BJ (cell line): Measurements from ENCODE around the gene NLRP3. TPM values are rescaled to one million over a fixed set of nuclear protein-coding genes. Genes with fewer than 3 reads are reported as not detected.
"Not testable (repeated sequence)": the region's sequence is repeated elsewhere in the genome, so short reads cannot be mapped to it uniquely, and the experiment has no call there.

Experiments used
- CTCF ChIA-PET: fragments of 350-600 bp; formaldehyde crosslinking; extraction: SDS; loops from one replicate; lab custom pipeline; 2021; ENCODE audit warnings: antibody characterized with exemption, inconsistent platforms; lab: Yijun Ruan, JAX
- POLR2A ChIA-PET: fragments of 300-600 bp; sonication (Branson Sonifier 250); formaldehyde crosslinking; extraction: SDS; loops from one replicate; lab custom pipeline; 2021; ENCODE audit warnings: antibody characterized with exemption; lab: Charles Lee
- DNase-seq: peaks from one replicate; pipeline ENCODE4 v3.0.0-alpha.2; 2011; ENCODE audit warnings: low read depth
- H3K27me3 ChIP-seq: 2 replicates; pipeline ENCODE4 v1.6.0; 2011; ENCODE audit warnings: low read length; ENCODE audit not compliant: control insufficient read depth, insufficient read depth
- H3K36me3 ChIP-seq: 2 replicates; pipeline ENCODE4 v1.5.1; 2011; ENCODE audit warnings: low read length; ENCODE audit not compliant: control insufficient read depth, insufficient read depth
- H3K4me3 ChIP-seq: 2 replicates; pipeline ENCODE4 v1.5.1; 2011; ENCODE audit warnings: low read depth, mild to moderate bottlenecking, control low read depth, low read length
- polyA minus RNA-seq: library from RNA; depleted of rRNA, polyadenylated mRNA; stranded (reverse); fragments of >200 nt; gene quantifications from 2 replicates; pipeline ENCODE4 v1.2.3, GENCODE V29; 2011; rRNA and poly(A)+ RNA removed
- polyA plus RNA-seq: library from polyadenylated mRNA; depleted of rRNA; stranded (reverse); fragments of >200 nt; gene quantifications from 2 replicates; pipeline ENCODE4 v1.2.3, GENCODE V29; 2011; rRNA removed
- TF ChIP-seq, protein P1 (sequence below): IDR thresholded peaks from 2 replicates; pipeline ENCODE4 v1.5.1; 2011; ENCODE audit warnings: low read depth, mild to moderate bottlenecking, control low read depth, inconsistent platforms, low read length, moderate library complexity; ENCODE audit not compliant: insufficient read depth

Gene NLRP3
- polyA plus RNA-seq (0.02 TPM in 1 of 2 replicates, not detected in the other), polyA minus RNA-seq (0.05 TPM in 1 of 2 replicates, not detected in the other)

DNA sequence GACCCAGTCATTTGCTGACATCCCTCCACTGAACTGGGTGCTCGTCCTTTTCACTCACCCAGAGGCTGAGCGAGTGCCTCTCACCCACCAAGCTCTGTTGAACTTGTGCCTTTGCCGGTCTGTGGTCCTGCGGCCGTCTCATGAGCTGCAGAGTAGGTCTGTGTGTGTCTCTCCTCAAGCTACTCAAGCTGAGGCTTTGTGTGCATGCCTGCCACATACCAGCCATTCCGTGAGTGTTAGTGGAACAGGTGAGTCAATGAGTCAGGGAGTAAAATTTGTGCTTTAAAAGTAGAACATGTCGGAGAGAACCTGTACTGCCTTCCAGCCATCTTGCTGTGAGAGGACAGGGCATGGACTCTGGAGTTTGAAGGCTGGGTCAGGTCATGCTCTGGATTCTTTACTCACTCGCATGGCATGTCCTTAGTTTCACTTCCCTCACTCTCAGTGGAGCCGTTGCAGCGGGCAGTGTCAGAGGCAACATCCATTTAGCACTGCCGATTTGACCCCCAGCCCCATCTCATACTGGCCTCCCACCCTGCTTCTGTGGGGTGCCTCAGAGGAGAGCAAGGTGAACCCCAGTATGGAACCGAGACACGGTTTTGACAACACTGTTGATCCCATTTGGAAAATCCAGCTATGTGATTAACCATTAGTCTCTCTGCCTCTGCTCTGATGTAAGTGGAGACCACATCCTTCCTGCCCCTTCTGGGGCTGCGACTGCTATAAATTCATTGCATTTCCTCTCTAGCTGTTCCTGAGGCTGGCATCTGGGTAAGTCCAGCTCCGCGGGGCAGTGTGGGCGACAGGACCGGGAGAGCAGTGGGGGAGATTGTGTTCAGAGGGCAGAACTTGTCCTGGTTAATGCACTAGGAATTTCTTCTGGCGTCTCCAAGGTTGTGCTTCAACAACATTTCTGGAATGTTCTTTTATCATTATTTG, at the start of gene NLRP3:
Gene NLRP3, plus strand, starts transcription at position 751 of the 939 bp plus-strand sequence. CDS start 2,628 bp downstream, outside the sequence.
- ChIA-PET CTCF (interaction anchor here (0.8 to 1.7 kb wide), 2 partner anchors 43 to 147 kb away, joined by 3 read pairs; no protein-coding TSS in a partner anchor), POLR2A (no interaction called here)
- Histone ChIP-seq H3K27me3 (no peaks in the 10 kb centered on the region), H3K4me3 (no peak within 1 kb of the TSS), H3K36me3 (no peaks in the 10 kb centered on the region)
- no peak for DNase-seq
- TF ChIP-seq, protein P1, sequence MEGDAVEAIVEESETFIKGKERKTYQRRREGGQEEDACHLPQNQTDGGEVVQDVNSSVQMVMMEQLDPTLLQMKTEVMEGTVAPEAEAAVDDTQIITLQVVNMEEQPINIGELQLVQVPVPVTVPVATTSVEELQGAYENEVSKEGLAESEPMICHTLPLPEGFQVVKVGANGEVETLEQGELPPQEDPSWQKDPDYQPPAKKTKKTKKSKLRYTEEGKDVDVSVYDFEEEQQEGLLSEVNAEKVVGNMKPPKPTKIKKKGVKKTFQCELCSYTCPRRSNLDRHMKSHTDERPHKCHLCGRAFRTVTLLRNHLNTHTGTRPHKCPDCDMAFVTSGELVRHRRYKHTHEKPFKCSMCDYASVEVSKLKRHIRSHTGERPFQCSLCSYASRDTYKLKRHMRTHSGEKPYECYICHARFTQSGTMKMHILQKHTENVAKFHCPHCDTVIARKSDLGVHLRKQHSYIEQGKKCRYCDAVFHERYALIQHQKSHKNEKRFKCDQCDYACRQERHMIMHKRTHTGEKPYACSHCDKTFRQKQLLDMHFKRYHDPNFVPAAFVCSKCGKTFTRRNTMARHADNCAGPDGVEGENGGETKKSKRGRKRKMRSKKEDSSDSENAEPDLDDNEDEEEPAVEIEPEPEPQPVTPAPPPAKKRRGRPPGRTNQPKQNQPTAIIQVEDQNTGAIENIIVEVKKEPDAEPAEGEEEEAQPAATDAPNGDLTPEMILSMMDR, result no peak

DNA sequence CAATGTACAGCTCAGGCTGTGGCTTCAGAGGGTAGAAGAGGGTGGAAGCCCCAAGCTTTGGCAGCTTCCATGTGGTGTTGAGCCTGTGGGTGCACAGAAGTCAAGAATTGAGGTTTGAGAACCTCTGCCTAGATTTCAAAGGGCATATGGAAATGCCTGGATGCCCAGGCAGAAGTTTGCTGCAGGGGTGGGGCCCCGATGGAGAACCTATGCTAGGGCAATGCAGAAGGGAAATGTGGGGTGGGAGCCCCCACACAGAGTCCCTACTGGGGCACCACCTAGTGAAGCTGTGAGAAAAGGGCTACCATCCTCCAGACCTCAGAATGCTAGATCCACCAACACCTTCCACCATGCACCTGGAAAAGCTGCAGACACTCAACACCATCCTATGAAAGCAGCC, 49.6 kb upstream of the NLRP3 start:
- H3K4me3 ChIP-seq, H3K27me3 ChIP-seq, DNase-seq, CTCF ChIA-PET, H3K36me3 ChIP-seq, POLR2A ChIA-PET: not testable (repeated sequence)

DNA sequence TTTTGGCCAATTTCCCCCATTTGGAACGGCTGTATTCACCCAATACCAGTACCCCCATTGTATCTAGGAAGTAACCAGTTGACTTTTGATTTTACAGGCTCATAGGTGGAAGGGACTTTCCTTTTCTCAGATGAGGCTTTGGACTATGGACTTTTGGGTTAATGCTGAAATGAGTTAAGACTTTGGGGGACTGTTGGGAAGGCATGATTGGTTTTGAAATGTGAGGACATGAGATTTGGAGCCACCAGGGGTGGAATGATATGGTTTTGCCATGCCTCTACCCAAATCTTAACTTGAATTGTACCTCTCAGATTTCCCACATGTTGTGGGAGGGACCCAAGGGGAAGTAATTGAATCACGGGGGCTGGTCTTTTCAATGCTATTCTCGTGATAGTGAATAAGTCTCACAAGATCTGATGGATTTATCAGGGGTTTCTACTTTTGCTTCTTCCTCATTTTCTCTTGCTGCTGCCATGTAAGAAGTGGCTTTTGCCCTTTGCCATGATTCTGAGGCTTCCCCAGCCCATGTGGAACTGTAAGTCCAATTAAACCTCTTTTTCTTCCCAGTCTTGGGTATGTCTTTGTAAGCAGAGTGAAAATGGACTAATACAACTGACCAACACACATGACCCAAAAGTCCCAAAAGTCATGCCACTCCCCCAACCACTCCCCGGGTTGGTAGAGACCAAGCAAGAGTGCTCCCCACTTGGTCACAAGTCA, 48.9 kb upstream of the NLRP3 start:
- DNase-seq, result no peak

DNA sequence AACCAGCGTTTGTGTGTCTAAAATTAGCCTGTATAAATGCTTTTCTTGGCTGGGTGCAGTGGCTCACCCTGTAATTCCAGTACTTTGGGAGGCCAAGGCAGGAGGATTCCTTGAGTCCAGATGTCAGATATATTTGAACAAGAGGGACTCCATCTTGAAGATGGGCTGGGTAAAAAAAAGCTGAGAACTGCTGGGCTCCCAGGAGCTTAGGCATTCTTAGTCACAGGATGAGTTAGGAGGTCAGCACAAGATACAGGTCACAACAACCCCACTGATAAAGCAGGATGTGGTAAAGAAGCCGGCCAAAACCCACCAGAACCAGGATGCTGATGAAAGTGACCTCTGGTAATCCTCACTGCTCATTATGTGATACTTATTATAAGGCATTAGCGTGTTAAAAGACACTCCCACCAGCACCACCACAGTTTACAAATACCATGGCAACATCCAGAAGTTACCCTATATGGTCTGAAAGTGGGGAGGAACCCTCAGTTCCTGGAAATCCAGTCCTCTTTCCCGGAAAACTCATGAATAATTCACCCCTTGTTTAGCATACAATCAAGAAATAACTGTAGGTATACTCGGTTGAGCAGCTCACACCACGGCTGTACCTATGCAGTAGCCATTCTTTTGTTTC, 48.1 kb upstream of the NLRP3 start:
- POLR2A ChIA-PET, result no interaction called here
- TF ChIP-seq, protein P1, result no peak
- DNase-seq, result no peak

More for the DNA sequence above, 48.9 kb upstream of the NLRP3 start:
- Histone ChIP-seq H3K36me3 (no peaks in the 10 kb centered on the region), H3K4me3 (no peak overlapping the region), H3K27me3 (no peaks in the 10 kb centered on the region)
- ChIA-PET POLR2A (no interaction called here), CTCF (no interaction called here)
- TF ChIP-seq, protein P1, result no peak

DNA sequence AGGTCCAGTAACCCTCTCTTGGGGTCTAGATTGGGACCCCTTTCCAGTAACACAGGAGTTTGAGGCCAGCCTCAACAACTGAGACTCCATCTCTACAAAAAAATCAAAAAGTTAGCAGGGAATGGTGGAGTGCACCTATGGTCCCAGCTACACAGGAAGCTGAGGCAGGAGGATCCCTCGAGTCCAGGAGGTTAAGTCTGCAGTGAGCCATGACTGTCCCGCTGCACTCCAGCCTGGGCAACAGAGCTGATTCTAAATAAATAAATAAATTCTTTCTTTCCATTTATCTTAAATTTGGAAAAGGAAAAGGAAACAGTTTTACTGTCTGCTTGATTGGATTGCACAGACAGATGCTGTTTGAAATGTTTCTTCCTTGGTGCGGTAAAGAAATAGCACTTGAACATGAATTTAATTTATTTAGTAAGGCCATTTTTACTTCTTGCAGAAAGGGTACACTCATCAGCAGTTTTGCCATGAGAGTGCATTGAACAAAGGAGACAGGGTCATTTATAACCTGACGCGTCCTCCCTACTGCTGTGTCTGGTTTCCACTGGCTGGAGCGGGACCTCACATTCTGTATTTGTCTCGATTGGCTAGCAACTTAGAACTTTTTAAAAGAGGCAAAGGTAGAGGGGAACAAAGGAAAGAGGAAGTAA, 47.4 kb upstream of the NLRP3 start:
- H3K27me3 ChIP-seq, result no peaks in the 10 kb centered on the region
- TF ChIP-seq, protein P1, result no peak
- DNase-seq, result no peak
- ChIA-PET POLR2A (no interaction called here), CTCF (interaction anchor here (0.7 to 0.8 kb wide), 2 partner anchors 19 kb away, joined by 3 read pairs; no protein-coding TSS in a partner anchor)
- H3K4me3 ChIP-seq, result no peak overlapping the region
- H3K36me3 ChIP-seq, result no peaks in the 10 kb centered on the region

More for the DNA sequence above, 48.1 kb upstream of the NLRP3 start:
- Histone ChIP-seq H3K36me3 (no peaks in the 10 kb centered on the region), H3K27me3 (no peaks in the 10 kb centered on the region), H3K4me3 (no peak overlapping the region)
- CTCF ChIA-PET, result interaction anchor here (0.7 kb wide), 1 partner anchor 18 kb away, joined by 3 read pairs; no protein-coding TSS in a partner anchor
